HL-60/S4 (cell line): ENCODE measurements around the gene BBIP1.

Experiments used
- in situ Hi-C: fragments of 300-500 bp; cut with MboI; formaldehyde crosslinking; loops from 2 replicates; pipeline ENCODE4 v1.14.3; 2022; ENCODE audit warnings: low sequenced_read_pairs

BBIP1 gene

DNA sequence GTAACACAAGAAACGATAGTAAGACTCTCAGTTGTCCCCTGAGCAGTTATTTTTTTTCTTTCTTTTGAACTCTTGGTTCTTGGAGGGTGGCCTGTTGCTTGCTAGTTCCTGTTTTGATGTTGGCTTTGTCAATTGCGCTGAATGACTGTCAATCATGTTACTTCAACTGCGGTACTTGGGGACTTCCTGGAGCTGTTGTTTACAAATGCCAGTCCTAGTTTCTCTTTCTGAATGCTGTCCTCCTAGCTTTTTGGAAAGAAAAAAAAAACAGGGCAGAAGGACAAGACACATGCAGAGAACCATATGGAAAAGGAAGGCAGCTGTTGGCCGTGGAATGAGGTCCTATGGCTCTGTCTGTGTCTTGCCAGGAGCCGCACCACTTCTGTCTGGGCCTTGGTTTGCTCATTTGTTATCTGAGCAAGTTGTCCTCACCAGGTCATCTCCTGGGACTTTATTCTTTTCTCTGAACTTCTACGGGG, 54.3 kb downstream of the BBIP1 start:
- in situ Hi-C loops: no loop called here

GRCh38 chr10:110863956-110864355, 55.0 kb downstream of the BBIP1 start:
- in situ Hi-C loops: no loop called here

DNA sequence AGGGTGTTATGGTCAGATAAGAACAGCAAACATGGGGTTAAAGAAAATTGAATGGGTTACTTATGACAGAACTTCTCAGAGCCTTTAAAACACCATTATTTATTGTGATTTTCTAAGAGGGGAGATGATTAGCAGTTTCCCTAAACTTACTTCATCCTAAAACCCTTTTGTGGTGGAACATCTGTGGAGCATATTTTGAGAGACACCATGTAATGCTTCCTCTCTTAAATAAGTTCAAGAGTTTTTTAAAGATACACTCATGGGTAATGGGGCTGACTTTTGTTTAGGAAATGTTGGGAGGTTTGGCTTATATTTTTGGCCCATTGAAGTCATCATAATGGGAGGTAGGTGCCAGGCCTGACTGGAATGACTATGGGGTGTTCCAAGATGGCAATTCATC, 55.6 kb downstream of the BBIP1 start:
- in situ Hi-C loops: no loop called here

GRCh38 chr10:110862961-110863360, 56.0 kb downstream of the BBIP1 start:
- in situ Hi-C loops: no loop called here

- in situ Hi-C loops: no loop called here
Measured at GRCh38 chr10:110861930-110862649, 56.9 kb downstream of the BBIP1 start.

GRCh38 chr10:110861476-110861875, 57.5 kb downstream of the BBIP1 start:
- in situ Hi-C loops: no loop called here

DNA sequence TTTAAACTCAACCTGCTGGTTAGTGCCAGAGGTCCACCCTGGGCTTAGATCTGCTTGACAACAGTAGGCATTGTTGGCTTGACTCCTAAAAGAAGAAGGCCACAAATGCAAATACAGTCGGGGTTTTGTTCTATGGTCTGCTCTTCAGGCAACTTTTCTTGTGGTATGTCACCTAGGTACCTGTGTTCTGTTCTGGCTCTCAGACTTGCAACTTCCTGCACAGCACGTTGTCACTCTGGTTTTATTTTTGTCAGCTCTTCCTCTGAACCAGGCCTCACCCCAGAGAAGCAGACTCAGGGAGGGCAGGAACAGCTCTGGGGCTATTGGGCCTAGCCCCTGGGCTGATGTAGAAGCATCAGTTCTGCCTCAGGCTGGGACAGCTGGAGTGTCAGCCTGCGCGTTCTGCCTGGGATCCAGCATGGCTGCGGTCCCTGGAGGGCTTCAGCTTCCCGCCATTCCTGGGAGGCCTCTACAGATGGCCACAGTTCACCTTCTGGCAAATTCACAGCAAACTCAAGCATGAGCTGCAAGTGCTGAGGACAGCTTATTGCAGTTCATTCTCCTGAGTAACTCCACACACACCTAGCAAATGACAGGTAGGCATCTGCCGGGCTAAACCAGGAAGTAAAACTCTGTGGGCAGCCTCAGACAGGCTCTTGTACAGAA, 58.3 kb downstream of the BBIP1 start:
- in situ Hi-C loops: no loop called here

- in situ Hi-C loops: no loop called here
Measured at GRCh38 chr10:110859973-110860376, 59.0 kb downstream of the BBIP1 start.

- in situ Hi-C loops: no loop called here
Measured at GRCh38 chr10:110859206-110859972, 59.6 kb downstream of the BBIP1 start.

DNA sequence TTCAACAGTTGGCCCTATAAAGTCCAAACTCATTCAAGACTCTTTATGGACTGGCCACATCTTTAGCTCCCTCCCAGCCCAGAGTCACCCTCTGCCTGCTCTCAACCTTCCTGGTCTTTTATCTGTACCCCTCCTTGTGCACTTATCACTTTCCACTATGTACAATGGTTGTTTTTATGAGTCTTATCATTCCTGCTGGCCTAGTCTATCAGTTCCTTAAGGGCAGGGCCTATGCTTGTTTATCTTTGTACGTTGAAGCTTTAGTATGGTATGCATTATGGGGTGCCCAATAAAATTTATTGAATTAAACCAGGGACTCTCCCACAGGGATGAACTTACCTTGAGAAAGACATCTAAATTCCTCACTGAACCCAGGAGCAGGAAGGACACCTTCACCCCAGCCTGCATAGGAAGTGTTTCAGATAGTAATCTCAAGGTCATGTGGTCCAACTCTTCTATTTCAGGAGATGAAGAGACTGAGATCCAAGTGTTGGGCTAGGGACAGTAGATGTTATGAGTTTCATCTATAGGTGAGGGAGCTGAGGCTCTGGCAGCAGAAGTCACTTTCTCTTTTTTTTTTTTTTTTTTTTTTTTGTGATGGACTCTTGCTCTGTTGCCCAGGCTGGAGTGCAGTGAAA, 60.6 kb downstream of the BBIP1 start:
- in situ Hi-C loops: no loop called here

DNA sequence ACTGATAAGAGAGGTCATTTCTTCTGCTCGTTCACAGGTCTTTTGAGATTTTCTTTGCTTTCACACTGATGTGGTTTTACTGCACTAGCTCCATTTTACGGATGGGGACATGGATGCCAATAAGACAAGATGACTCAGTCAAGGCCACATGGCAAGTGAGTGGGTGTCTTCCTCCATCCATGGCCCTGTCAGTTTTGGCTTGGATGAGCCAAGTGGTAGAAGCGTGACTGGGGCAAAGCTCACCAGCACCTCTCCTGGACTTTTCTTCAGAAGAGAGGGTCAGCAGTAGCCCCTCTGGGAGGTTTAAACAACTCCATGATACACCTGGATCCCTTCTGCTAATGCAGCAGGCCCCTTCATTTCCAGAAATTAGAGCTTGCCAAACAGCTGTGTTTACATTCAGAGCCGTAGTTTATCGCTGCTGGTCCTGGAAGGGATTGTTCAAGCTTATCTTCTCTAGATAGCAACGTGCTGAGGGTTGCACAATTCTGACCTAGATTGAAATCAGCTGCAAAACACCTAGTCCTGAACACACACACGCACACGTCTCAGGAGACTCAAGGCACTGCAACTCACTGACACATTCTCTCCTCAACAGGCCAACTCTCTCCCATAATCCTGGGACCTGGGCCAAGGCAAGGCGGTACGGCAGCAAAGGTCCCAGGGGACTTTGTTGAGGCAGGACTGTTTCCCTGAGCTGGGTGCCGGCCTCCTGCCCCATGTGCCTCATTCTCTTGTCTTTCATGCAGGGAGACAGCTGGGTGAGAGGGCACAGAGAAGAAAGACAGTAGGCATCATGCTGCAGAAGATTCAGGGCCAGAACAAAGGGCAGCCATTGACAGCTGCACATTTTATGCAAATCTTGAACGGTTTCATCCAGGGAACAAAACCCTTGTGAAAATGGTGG, 61.5 kb downstream of the BBIP1 start:
- in situ Hi-C loops: no loop called here

DNA sequence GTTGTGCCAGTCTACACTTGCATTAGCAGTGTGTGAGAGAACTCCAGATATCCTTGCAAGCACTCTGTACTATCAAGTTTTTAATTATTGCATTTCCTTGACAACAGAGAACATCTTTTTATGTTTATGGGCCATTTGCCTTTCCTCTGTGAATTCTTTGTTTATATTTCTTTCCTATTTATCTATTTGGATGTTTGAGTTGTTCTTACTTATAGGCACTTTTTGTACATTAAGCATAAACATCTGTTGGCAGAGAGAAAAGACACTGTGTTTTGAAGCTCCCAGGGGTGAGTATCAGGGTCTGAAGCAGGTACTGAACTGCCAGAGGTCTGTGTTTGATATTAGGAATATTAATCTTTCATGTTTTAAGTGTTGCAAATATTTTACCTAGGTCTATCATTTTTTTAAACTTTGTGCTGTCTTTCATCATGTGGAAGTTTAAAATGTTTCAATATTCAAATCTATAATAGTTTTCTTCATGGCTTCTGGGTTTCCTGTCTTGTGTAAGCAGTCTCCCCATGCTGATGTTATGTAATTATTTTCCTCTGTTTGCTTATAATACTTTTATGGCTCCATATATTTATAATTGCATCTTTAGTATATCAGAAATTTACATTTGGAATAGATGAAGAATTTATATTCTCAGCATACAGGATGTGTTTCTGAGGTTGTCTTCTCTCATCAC, 64.9 kb downstream of the BBIP1 start:
- in situ Hi-C loops: no loop called here

- in situ Hi-C loops: no loop called here
Measured at GRCh38 chr10:110852947-110853346, 66.0 kb downstream of the BBIP1 start.

GRCh38 chr10:110852255-110852896, 66.6 kb downstream of the BBIP1 start:
- in situ Hi-C loops: no loop called here

DNA sequence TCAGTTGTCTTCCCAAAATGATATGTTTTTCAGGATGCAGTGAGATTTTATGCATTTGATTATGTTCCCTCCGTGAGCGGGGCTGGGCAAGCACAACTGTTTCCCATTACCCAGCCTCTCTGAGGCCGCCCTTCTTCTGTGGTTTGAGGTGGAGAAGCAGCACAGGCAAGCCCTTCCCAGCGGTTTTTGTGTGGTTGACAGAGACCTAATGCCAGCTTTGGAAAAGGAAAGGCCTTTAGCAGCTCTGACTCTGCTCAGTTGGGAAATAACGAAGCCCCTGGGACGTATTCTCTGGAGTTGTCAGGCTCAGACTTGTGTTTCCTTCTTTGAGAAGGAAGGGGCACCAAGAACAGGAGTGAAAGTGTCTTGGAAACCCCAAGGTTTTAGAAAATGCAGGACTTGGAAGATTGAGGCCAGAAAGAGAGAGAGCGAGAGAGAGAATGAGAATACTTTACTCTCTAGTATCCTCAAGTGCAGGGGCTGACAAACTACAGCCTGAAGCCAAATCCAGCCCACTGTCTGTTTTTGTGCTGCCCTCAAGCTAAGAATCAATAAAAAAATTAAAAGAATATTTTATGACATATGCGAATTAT, 67.9 kb downstream of the BBIP1 start:
- in situ Hi-C loops: no loop called here

GRCh38 chr10:110850099-110850498, 68.9 kb downstream of the BBIP1 start:
- in situ Hi-C loops: no loop called here
